K562 (cell line): Measurements from ENCODE around the gene DYRK1A. TPM values are rescaled to one million over a fixed set of nuclear protein-coding genes. Genes with fewer than 3 reads are reported as not detected.

ENCODE experiments used
- BRCA1 ChIP-seq, 2 experiments: fragments of 450-650 bp in 1 of 2; sonication (generic) in 1 of 2; formaldehyde crosslinking in 1 of 2; IDR thresholded peaks; 2 replicates each; pipeline versions ENCODE4 v1.5.0 to v1.6.1; 2017 to 2020; ENCODE audit warnings: mild to moderate bottlenecking in 1 of 2, missing genetic modification reagents in 1 of 2
- CHAMP1 ChIP-seq: fragments of 450-650 bp; IDR thresholded peaks from 2 replicates; pipeline ENCODE4 v1.6.1; 2016; ENCODE audit warnings: mild to moderate bottlenecking
- DNMT1 ChIP-seq: fragments of 450-650 bp; IDR thresholded peaks from 2 replicates; pipeline ENCODE4 v1.6.1; 2016; ENCODE audit warnings: antibody characterized with exemption, mild to moderate bottlenecking
- ETV6 ChIP-seq, 3 experiments: fragments of 150-350 bp in 1 of 3; sonication (generic) in 1 of 3; formaldehyde crosslinking in 1 of 3; IDR thresholded peaks; 2 replicates each; pipeline versions ENCODE4 v1.6.1 to v1.8.0; 2014 to 2022; ENCODE audit warnings: borderline replicate concordance in 2 of 3, low read depth in 2 of 3, antibody characterized with exemption in 1 of 3, low read length in 1 of 3, mild to moderate bottlenecking in 1 of 3, missing genetic modification reagents in 1 of 3
- HCFC1 ChIP-seq: IDR thresholded peaks from 2 replicates; pipeline ENCODE4 v1.6.1; 2012; ENCODE audit warnings: low read depth, low read length, improper control_type of control experiment
- POLR2G ChIP-seq: fragments of 200-400 bp; formaldehyde crosslinking; IDR thresholded peaks from 2 replicates; pipeline ENCODE4 v1.6.1; 2017; ENCODE audit warnings: low read depth, mild to moderate bottlenecking, antibody characterized with exemption, low read length, moderate library complexity
- ZBED1 ChIP-seq: IDR thresholded peaks from 2 replicates; pipeline ENCODE4 v1.6.1; 2014
- ZBTB5 ChIP-seq: fragments of 450-650 bp; IDR thresholded peaks from 2 replicates; pipeline ENCODE4 v1.6.1; 2017; ENCODE audit warnings: antibody characterized with exemption
- ZMIZ1 ChIP-seq, 2 experiments: fragments of 150-350 bp in 1 of 2; IDR thresholded peaks; 2 replicates each; pipeline ENCODE4 v1.6.1; 2012 to 2016; ENCODE audit warnings: low read depth in 2 of 2, low read length in 2 of 2, mild to moderate bottlenecking in 1 of 2, moderate library complexity in 1 of 2
- ZNF212 ChIP-seq: fragments of 450-650 bp; formaldehyde crosslinking; IDR thresholded peaks from 2 replicates; pipeline ENCODE4 v1.4.0; 2020; ENCODE audit warnings: mild to moderate bottlenecking
- ZNF609 ChIP-seq: sonication (generic); formaldehyde crosslinking; IDR thresholded peaks from 2 replicates; pipeline ENCODE4 v1.8.1; 2023; ENCODE audit warnings: missing genetic modification reagents, mild to moderate bottlenecking, borderline replicate concordance
- ZNF668 ChIP-seq: fragments of 250-450 bp; sonication (Bioruptor Pico); IDR thresholded peaks from 2 replicates; pipeline ENCODE4 v1.8.0; 2022; ENCODE audit warnings: mild to moderate bottlenecking, inconsistent platforms
- polyA plus RNA-seq, 8 experiments: library from polyadenylated mRNA; depleted of rRNA in 4 of 8; stranded (reverse) in 5 of 8; unstranded in 3 of 8; fragments of >200 nt; fragmentation: Nextera tagmentation in 2 of 8; fragmentation: Illumina TruSeq in 1 of 8; extraction: Ambion mirVana in 2 of 8; extraction: Trizol in 1 of 8; gene quantifications; 2 replicates each; pipeline versions ENCODE4 v1.2.1 to v1.2.3, GENCODE V29; 2011 to 2014; ENCODE audit warnings: inconsistent platforms in 1 of 8, missing spikeins in 1 of 8
- total RNA-seq, 7 experiments: library from RNA; depleted of rRNA in 6 of 7; stranded (reverse); fragments of >200 nt in 6 of 7; fragmentation: Illumina TruSeq in 2 of 7; extraction: Trizol in 2 of 7; gene quantifications; 2 replicates each; pipeline versions ENCODE4 v1.2.1 to v1.2.3, GENCODE V29; 2011 to 2021; ENCODE audit warnings: low replicate concordance in 1 of 7

The DYRK1A gene
- total and polyA plus RNA-seq, 9 of the 15 experiments (the other 6 are each of a cell fraction or from before 2014, with no cell fraction given) = 3.7 to 64.8 (median 42.3) TPM

- TF ChIP-seq CHAMP1 = no peak; the same call in 1 of the 2 replicates
- no peak for TF ChIP-seq ETV6 (IDR thresholded peaks at IDR 0.05; ENCODE audit: borderline replicate concordance in 1 of 2, low read depth in 2 of 2, low read length in 1 of 2)
- no peak for TF ChIP-seq ETV6 (CRISPR knock-in tag; IDR thresholded peaks at IDR 0.05; ENCODE audit: borderline replicate concordance)
- TF ChIP-seq HCFC1 = no peak
- TF ChIP-seq ZNF668 (CRISPR knock-in tag) = no peak
- TF ChIP-seq DNMT1 = no peak
- no peak for TF ChIP-seq BRCA1 (IDR thresholded peaks at IDR 0.05)
- TF ChIP-seq BRCA1 (CRISPR knock-in tag; IDR thresholded peaks at IDR 0.05) = no peak
- no peak for TF ChIP-seq ZNF609 (CRISPR knock-in tag)
- no peak for TF ChIP-seq ZNF212
- no peak for TF ChIP-seq ZBED1
- TF ChIP-seq ZMIZ1 (IDR thresholded peaks at IDR 0.05; ENCODE audit: low read depth in 2 of 2, low read length in 2 of 2) = no peak
- TF ChIP-seq POLR2G = no peak
- no peak for TF ChIP-seq ZBTB5
Measured at GRCh38 chr21:37463083-37463801, 96.7 kb downstream of the DYRK1A start (continued).
